ENCODE results near the gene LAMB1.
A peak's percentile ranks its signal among the peaks of the same experiment; 100 is the strongest.
"Not testable (repeated sequence)": the region's sequence is repeated elsewhere in the genome, so short reads cannot be mapped to it uniquely, and the experiment has no call there.

Gene LAMB1

DNA sequence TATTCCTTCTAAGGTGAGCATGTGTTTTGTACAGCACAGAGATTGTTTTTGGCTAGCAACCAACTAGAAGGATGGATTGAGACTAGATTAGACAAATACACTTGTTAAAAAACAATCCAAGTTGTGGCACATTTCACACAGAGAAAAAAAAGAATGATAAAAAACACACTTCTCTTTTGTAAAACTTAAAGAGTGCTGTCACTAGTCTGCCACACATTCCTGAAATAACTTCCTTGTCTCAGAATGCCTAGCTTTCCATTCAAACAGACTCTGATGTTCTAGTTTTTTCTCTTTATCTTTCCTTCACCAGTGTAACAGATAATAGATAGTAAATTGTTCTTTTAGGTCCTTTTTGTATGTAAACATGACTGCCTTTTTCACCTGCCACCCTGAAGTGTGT is 100.6 kb downstream of the LAMB1 start:
- H3K4me3 ChIP-seq (ENCODE audit: low read depth, low read length): no peak overlapping the region
- TF ChIP-seq CTCF (IDR thresholded peaks at IDR 0.05; ENCODE audit: low read depth, low read length): no peak

GRCh38 chr7:107900496-107901015 is 102.4 kb downstream of the LAMB1 start:
- no peak overlapping the region for H3K4me3 ChIP-seq (ENCODE audit: low read depth, low read length)
- no peak for TF ChIP-seq CTCF (IDR thresholded peaks at IDR 0.05; ENCODE audit: low read depth, low read length)

DNA sequence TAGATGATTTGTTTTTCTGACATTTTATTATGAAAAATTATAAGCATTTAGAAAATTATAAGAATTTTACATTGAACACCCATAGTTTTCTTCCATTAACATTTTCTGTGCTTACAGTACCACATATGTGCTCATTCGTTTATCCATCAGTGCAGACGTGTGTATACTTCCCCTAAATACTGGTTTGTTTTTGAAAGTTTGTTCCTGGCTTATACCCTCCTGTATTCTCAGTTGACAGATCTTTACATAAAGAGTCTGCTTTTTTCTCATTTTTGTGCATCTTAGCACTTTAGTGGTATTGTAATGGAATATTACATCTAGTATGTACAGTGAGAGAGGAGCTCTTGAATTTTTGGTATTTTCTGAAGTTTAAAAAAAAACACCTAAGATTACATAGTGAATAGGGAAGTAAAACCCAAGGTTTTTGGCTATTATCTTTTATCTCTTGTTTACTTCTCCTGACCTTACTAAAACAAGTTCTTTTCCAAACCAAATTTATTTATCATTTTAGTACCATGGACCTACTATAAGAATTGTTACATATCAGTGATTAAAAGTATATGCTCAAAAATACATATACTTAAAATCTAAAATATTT is 103.9 kb downstream of the LAMB1 start:
- TF ChIP-seq CTCF (IDR thresholded peaks at IDR 0.05; ENCODE audit: low read depth, low read length): no peak
- no peak overlapping the region for H3K4me3 ChIP-seq (ENCODE audit: low read depth, low read length)

GRCh38 chr7:107892367-107892741 is 110.6 kb downstream of the LAMB1 start:
- not testable (repeated sequence) for H3K4me3 ChIP-seq (ENCODE audit: low read depth, low read length)

- no peak for TF ChIP-seq CTCF (IDR thresholded peaks at IDR 0.05; ENCODE audit: low read depth, low read length)
- peak overlapping the region; percentile 84 for H3K4me3 ChIP-seq (ENCODE audit: low read depth, low read length)
These were observed 111.2 kb downstream of the LAMB1 start for GRCh38 chr7:107891636-107892366.

DNA sequence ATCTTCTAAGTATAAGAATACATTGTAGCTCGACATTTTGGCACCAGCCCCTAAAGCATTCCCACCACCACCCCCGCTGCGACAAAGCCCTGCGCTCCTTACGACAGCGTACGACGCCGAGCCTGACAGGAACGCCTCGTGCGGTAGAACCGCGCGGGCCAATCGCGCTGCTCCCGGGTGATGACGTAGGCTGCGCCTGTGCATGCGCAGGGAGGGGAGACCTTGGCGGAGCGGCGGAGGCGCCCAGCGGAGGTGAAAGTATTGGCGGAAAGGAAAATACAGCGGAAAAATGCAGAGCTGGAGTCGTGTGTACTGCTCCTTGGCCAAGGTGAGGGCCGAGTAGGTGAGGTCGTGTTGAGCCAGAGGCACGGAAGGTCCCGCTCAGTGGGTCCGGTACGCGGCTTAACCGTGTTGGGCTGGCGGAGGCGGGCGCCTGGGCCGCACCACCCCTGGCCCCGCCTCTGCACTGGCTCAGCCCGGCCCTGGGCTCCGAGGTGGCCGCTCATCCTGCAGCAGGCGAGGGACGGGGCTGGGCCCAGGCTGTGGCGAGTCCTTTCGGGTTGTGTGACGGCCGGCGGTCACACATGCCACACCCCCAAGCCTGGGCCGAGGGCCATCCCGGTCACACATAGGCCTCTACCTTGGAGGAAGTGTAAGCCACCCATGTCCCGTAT is 111.9 kb downstream of the LAMB1 start, which contains the start of gene DLD:
Gene DLD, plus strand, starts transcription at position 222 of the 674 bp plus-strand sequence. Its CDS starts 68 bp downstream, at position 290.
- TF ChIP-seq CTCF (IDR thresholded peaks at IDR 0.05; ENCODE audit: low read depth, low read length): no peak
- H3K4me3 ChIP-seq (ENCODE audit: low read depth, low read length): peak within 1 kb of the TSS; percentile 84

GRCh38 chr7:107890493-107890961 is 112.4 kb downstream of the LAMB1 start:
- H3K4me3 ChIP-seq (ENCODE audit: low read depth, low read length): peak overlapping the region; percentile 84
- no peak for TF ChIP-seq CTCF (IDR thresholded peaks at IDR 0.05; ENCODE audit: low read depth, low read length)

Measured in WI38 (cell line).